ENCODE results near the gene C1orf122. TPM values are rescaled to one million over a fixed set of nuclear protein-coding genes. Genes with fewer than 3 reads are reported as not detected.

Gene C1orf122
- total RNA-seq, 1 donor from 2014 or later, result 112 TPM

DNA sequence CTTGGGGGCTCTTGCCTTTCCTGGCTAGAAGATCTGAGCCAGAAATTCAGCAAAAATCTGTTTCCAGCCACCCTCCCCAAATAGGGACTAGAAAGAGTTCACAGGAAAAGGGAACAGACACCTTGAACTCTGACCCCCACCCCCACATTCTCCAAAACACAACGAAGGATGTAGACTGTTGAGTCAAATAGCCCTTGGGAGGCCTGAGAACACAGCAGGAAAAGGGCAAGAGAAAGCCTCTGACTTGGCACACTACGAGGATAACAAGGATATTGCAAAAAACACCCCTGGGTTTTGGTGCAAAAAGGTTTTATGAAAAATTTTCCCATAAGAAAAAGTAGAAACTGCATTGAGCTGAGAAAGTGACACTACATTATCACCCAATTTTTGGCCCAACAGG lies 2.4 kb downstream of the C1orf122 start:
- H3K36me3 ChIP-seq (ENCODE audit: control insufficient read depth, insufficient read depth, low read length), result peaks cover 3% of the 10 kb centered on the region
- TF ChIP-seq, protein P1, sequence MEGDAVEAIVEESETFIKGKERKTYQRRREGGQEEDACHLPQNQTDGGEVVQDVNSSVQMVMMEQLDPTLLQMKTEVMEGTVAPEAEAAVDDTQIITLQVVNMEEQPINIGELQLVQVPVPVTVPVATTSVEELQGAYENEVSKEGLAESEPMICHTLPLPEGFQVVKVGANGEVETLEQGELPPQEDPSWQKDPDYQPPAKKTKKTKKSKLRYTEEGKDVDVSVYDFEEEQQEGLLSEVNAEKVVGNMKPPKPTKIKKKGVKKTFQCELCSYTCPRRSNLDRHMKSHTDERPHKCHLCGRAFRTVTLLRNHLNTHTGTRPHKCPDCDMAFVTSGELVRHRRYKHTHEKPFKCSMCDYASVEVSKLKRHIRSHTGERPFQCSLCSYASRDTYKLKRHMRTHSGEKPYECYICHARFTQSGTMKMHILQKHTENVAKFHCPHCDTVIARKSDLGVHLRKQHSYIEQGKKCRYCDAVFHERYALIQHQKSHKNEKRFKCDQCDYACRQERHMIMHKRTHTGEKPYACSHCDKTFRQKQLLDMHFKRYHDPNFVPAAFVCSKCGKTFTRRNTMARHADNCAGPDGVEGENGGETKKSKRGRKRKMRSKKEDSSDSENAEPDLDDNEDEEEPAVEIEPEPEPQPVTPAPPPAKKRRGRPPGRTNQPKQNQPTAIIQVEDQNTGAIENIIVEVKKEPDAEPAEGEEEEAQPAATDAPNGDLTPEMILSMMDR (IDR thresholded peaks at IDR 0.05; ENCODE audit: insufficient read depth, low read length, poor library complexity, severe bottlenecking), result no peak

DNA sequence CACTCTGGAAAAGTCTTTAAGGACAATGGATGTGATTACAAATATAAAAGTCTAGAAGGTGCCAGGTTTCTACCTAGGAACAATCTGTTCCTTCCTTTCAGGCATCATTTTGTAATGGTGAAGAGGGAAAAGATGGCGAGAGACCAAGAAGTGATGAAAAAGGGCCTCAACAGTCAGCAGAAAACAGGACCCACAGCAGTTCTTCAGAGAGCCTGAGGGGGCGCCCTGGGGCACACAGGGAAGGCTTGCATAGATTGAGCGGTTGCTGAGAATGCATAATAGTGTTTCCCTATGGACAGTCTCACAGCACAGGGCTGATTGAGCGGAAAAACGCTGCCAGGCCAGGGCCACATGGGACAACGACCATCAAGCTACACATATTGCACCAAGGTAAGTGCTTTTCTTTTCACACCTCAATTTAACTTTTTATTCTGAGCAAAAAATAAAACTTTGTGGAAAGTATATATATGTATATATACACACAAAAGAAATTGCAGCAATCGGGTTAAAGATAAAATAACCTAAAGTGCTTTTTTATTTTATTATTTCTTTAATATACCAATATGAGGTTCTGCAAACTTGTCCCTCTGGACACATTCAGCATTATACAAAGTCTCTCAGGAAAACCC lies 3.6 kb downstream of the C1orf122 start:
- H3K36me3 ChIP-seq (ENCODE audit: control insufficient read depth, insufficient read depth, low read length), result peaks cover 3% of the 10 kb centered on the region
- H3K4me3 ChIP-seq (ENCODE audit: low read depth, low read length), result no peak overlapping the region
- H3K27me3 ChIP-seq (ENCODE audit: control insufficient read depth, insufficient read depth, low read length), result no peaks in the 10 kb centered on the region
- DNase-seq (ENCODE audit: low read depth), result no peak
- TF ChIP-seq, protein P1 (IDR thresholded peaks at IDR 0.05; ENCODE audit: insufficient read depth, low read length, poor library complexity, severe bottlenecking), result peak; percentile 97

More for the DNA sequence above, 2.4 kb downstream of the C1orf122 start:
- Histone ChIP-seq H3K4me3 (ENCODE audit: low read depth, low read length) (no peak overlapping the region), H3K27me3 (ENCODE audit: control insufficient read depth, insufficient read depth, low read length) (no peaks in the 10 kb centered on the region)
- no peak for DNase-seq (ENCODE audit: low read depth)

DNA sequence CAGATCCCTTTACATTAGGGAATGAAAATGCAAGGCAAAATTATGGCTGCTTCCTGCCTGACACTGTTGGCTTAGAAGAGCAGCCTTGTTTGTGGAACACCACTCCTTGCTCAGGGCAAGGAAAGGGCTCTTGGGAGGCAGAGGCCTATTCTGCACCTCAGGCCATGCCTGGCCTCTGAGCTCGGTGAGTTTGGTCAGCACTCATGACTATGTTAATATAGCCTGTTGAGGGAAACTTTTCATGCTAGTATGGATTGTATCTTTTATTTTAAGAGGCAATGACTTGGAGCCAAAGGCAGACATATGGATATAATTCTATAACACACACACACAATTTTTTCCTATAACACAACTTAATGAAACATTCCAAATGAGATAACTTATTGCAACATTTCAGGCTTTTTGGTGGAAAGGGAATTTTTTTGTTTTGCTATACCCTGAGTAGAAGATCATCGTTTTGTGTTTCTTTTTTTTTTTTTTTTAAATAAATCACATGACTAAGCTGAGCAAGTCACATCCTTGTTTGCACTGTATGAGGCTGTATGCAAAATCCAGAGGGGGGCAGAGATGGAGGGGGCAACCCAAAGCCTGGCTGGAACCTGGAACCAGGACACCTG lies 6.0 kb downstream of the C1orf122 start:
- DNase-seq (ENCODE audit: low read depth), result no peak
- no peaks in the 10 kb centered on the region for H3K27me3 ChIP-seq (ENCODE audit: control insufficient read depth, insufficient read depth, low read length)
- no peaks in the 10 kb centered on the region for H3K36me3 ChIP-seq (ENCODE audit: control insufficient read depth, insufficient read depth, low read length)
- no peak overlapping the region for H3K4me3 ChIP-seq (ENCODE audit: low read depth, low read length)
- TF ChIP-seq, protein P1 (IDR thresholded peaks at IDR 0.05; ENCODE audit: insufficient read depth, low read length, poor library complexity, severe bottlenecking), result no peak

DNA sequence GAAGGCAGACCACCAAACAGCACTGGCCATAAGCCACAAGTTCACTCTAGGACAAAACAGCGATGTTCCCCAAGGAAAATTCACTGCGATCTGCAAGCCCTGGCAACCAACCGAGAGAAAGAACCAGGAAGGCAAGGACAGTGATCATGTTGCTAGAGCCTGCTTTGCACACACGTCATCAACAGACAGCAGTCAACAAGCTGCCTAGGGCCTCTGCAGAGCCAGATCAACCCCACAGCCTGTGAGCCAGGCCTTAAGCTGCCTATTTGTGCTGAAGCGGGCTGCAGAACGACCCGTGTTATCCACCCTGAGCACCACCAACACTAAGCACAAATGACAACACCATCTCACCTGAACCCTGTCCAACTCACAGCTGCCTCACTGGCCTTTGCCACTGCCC lies 6.7 kb downstream of the C1orf122 start:
- Histone ChIP-seq H3K36me3 (ENCODE audit: control insufficient read depth, insufficient read depth, low read length) (no peaks in the 10 kb centered on the region), H3K27me3 (ENCODE audit: control insufficient read depth, insufficient read depth, low read length) (no peaks in the 10 kb centered on the region), H3K4me3 (ENCODE audit: low read depth, low read length) (no peak overlapping the region)
- TF ChIP-seq, protein P1 (IDR thresholded peaks at IDR 0.05; ENCODE audit: insufficient read depth, low read length, poor library complexity, severe bottlenecking), result no peak
- no peak for DNase-seq (ENCODE audit: low read depth)

DNA sequence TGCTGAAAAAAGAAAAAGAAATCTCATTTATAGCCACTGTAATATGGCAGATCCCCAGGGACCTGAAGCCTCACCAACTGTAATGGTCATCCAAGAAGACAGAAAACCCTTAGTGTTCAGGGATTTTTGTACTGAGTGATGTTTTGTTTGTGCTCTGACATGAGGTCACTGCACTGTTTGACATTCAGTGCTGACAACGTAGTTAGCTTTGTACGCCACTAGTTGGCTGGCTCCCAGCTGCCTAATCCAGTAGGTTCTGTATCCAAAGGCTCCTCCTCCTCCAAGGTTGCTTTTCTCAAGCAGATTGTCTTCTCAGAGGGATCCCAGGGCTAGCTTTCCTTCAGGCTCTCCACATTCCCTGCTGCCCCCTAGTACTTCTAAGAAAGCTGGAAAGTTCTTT lies 9.9 kb downstream of the C1orf122 start:
- no peak for DNase-seq (ENCODE audit: low read depth)
- TF ChIP-seq, protein P1 (IDR thresholded peaks at IDR 0.05; ENCODE audit: insufficient read depth, low read length, poor library complexity, severe bottlenecking), result no peak
- no peak overlapping the region for H3K4me3 ChIP-seq (ENCODE audit: low read depth, low read length)
- H3K27me3 ChIP-seq (ENCODE audit: control insufficient read depth, insufficient read depth, low read length), result no peaks in the 10 kb centered on the region
- no peaks in the 10 kb centered on the region for H3K36me3 ChIP-seq (ENCODE audit: control insufficient read depth, insufficient read depth, low read length)

DNA sequence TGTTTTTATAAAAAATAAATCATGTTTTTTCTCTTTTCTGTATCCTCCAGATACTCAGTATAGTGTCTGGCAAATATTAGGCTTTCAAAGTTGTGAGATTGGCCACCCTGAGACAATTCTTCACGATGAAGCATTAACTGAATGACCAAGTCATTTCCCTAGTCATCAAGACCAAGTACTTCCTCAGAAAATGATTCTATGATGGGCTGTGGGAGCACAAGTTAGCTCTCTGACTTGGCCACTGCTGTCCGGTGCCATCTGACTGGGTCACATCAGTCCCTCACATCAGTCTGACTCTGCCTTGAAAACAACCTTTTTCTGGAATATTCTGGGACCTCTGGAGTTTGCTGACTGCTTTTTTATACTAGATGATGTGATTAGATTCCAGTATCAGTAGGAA lies 13.9 kb downstream of the C1orf122 start:
- TF ChIP-seq, protein P1 (IDR thresholded peaks at IDR 0.05; ENCODE audit: insufficient read depth, low read length, poor library complexity, severe bottlenecking), result no peak
- Histone ChIP-seq H3K4me3 (ENCODE audit: low read depth, low read length) (no peak overlapping the region), H3K27me3 (ENCODE audit: control insufficient read depth, insufficient read depth, low read length) (no peaks in the 10 kb centered on the region), H3K36me3 (ENCODE audit: control insufficient read depth, insufficient read depth, low read length) (no peaks in the 10 kb centered on the region)
- no peak for DNase-seq (ENCODE audit: low read depth)

Measured in kidney epithelial cell (primary cell).